Natural killer cell (primary cell): ENCODE data around the gene DYSF. TPM values are rescaled to one million over a fixed set of nuclear protein-coding genes. Genes with fewer than 3 reads are reported as not detected.

Experiments
- ATAC-seq, 3 donors: fragments of 150-1000 bp in 2 of 3; fragments of 200-7000 bp in 1 of 3; cut with Tn5 transposase; 1 replicate in 1 of 3; 2 replicates in 2 of 3; pipeline ENCODE4 v1.10.0; 2021; ENCODE audit warnings: mild to moderate bottlenecking in 2 of 3, moderate library complexity in 2 of 3
- DNase-seq, 2 donors: peaks; one replicate each; pipeline versions ENCODE4 v3.0.0 to v3.0.0-alpha.2; 2013 to 2021; ENCODE audit warnings: mixed read lengths in 1 of 2
- H3K27ac ChIP-seq: one replicate; pipeline ENCODE4 v1.5.1; 2013; ENCODE audit warnings: mild to moderate bottlenecking, low read length
- H3K27me3 ChIP-seq: one replicate; pipeline ENCODE4 v1.6.1; 2013; ENCODE audit warnings: low read length; ENCODE audit not compliant: control insufficient read depth, insufficient read depth
- H3K36me3 ChIP-seq: one replicate; pipeline ENCODE4 v1.6.1; 2013; ENCODE audit warnings: low read length; ENCODE audit not compliant: control insufficient read depth, insufficient read depth
- H3K4me1 ChIP-seq: one replicate; pipeline ENCODE4 v1.6.1; 2013; ENCODE audit warnings: low read length; ENCODE audit not compliant: control insufficient read depth, insufficient read depth
- H3K4me3 ChIP-seq: one replicate; pipeline ENCODE4 v1.5.1; 2013; ENCODE audit warnings: low read length
- H3K9me3 ChIP-seq: one replicate; pipeline ENCODE4 v1.6.1; 2013; ENCODE audit warnings: low read length; ENCODE audit not compliant: control insufficient read depth, insufficient read depth
- H3K27ac Mint-ChIP-seq, 2 donors: one replicate each; pipeline ENCODE4 v1.8.0; 2022; ENCODE audit warnings: mild to moderate bottlenecking in 2 of 2, mixed read lengths in 2 of 2, moderate library complexity in 1 of 2
- H3K27me3 Mint-ChIP-seq, 2 donors: one replicate each; pipeline ENCODE4 v1.8.0; 2022; ENCODE audit warnings: low read depth in 2 of 2, mixed read lengths in 2 of 2
- H3K36me3 Mint-ChIP-seq: one replicate; pipeline ENCODE4 v1.8.0; 2022; ENCODE audit warnings: mixed read lengths
- H3K4me1 Mint-ChIP-seq, 2 donors: one replicate each; pipeline ENCODE4 v1.8.0; 2022; ENCODE audit warnings: mixed read lengths in 2 of 2
- H3K4me3 Mint-ChIP-seq: one replicate; pipeline ENCODE4 v1.8.0; 2022; ENCODE audit warnings: mild to moderate bottlenecking, moderate library complexity, mixed read lengths
- H3K9me3 Mint-ChIP-seq, 2 donors: one replicate each; pipeline ENCODE4 v1.8.0; 2022; ENCODE audit warnings: mixed read lengths in 2 of 2
- WGBS: methylation state at CpG from one replicate; pipeline ENCODE4 v1.1.7; 2013; ENCODE audit warnings: missing lambda C conversion rate; ENCODE audit not compliant: insufficient coverage; 5-methylcytosine and 5-hydroxymethylcytosine counted together
- intact Hi-C: fragments of 100-400 bp; cut with micrococcal nuclease; formaldehyde crosslinking; loops from one replicate; pipeline ENCODE4 v1.14.2; 2022
- total RNA-seq, 4 donors: library from RNA; stranded (reverse); fragments of 120-200 nt in 1 of 4; gene quantifications; one replicate each; pipeline versions ENCODE4 v1.2.3 to v1.2.4, GENCODE V29; 2013 to 2022
- TF ChIP-seq, protein P1 (sequence below): fragments of 200-600 bp; IDR thresholded peaks from one replicate; pipeline ENCODE4 v1.8.0; 2022; ENCODE audit warnings: antibody characterized with exemption

DYSF gene
- total RNA-seq, 3 donors from 2014 or later (not counting 1 experiment from before 2014, with no cell fraction given), result 11.4 to 19.5 (median 12.4) TPM

GRCh38 chr2:71704131-71704561 lies 250.8 kb downstream of the DYSF start:
- H3K4me3 Mint-ChIP-seq, result no peak overlapping the region
- Histone ChIP-seq H3K27ac (no peak overlapping the region), H3K4me1 (no peaks in the 10 kb centered on the region), H3K36me3 (no peaks in the 10 kb centered on the region), H3K4me3 (no peak overlapping the region), H3K27me3 (no peaks in the 10 kb centered on the region), H3K9me3 (no peaks in the 10 kb centered on the region)
- WGBS, result 70% methylated on average over 9 of the region's 9 CpGs
- no peaks in the 10 kb centered on the region for H3K36me3 Mint-ChIP-seq
- H3K9me3 Mint-ChIP-seq, result no peaks in the 10 kb centered on the region
- TF ChIP-seq, protein P1, sequence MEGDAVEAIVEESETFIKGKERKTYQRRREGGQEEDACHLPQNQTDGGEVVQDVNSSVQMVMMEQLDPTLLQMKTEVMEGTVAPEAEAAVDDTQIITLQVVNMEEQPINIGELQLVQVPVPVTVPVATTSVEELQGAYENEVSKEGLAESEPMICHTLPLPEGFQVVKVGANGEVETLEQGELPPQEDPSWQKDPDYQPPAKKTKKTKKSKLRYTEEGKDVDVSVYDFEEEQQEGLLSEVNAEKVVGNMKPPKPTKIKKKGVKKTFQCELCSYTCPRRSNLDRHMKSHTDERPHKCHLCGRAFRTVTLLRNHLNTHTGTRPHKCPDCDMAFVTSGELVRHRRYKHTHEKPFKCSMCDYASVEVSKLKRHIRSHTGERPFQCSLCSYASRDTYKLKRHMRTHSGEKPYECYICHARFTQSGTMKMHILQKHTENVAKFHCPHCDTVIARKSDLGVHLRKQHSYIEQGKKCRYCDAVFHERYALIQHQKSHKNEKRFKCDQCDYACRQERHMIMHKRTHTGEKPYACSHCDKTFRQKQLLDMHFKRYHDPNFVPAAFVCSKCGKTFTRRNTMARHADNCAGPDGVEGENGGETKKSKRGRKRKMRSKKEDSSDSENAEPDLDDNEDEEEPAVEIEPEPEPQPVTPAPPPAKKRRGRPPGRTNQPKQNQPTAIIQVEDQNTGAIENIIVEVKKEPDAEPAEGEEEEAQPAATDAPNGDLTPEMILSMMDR, result no peak
- H3K4me1 Mint-ChIP-seq, result no peaks in the 10 kb centered on the region
- no peaks in the 10 kb centered on the region for H3K27me3 Mint-ChIP-seq
- intact Hi-C loops, result no loop called here
- no peak overlapping the region for H3K27ac Mint-ChIP-seq
- DNase-seq, result no peak
- no peak for ATAC-seq

DNA sequence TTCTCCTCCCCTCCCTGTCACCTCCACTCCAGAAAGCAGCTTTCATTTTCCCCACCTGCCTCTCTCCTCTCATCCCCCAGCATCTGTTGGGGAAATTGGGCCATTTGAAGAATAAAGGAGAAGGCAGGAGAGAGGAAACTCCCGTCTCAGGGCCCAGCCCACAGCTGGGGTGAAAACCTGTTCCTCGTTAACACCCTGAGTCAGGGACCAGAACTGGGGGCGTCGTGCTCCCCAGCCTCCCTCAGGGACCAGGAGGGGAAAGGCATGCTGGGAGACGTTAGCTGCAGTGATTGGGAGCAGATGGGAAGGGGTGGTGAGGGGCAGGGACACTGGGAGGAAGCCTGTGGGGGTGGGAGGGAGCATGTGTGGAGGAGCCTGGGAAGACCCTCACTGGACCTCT lies 251.3 kb downstream of the DYSF start:
- no peak for ATAC-seq
- WGBS, result 57% methylated on average over 5 of the region's 5 CpGs
- no peaks in the 10 kb centered on the region for H3K4me1 Mint-ChIP-seq
- intact Hi-C loops, result no loop called here
- TF ChIP-seq, protein P1, result no peak
- H3K9me3 ChIP-seq, result no peaks in the 10 kb centered on the region
- no peaks in the 10 kb centered on the region for H3K36me3 ChIP-seq
- no peak overlapping the region for H3K4me3 ChIP-seq
- H3K27me3 ChIP-seq, result no peaks in the 10 kb centered on the region
- no peaks in the 10 kb centered on the region for H3K27me3 Mint-ChIP-seq
- no peaks in the 10 kb centered on the region for H3K9me3 Mint-ChIP-seq
- H3K27ac Mint-ChIP-seq, result no peak overlapping the region
- H3K4me1 ChIP-seq, result no peaks in the 10 kb centered on the region
- H3K27ac ChIP-seq, result no peak overlapping the region
- H3K4me3 Mint-ChIP-seq, result no peak overlapping the region
- DNase-seq, result no peak
- no peaks in the 10 kb centered on the region for H3K36me3 Mint-ChIP-seq

DNA sequence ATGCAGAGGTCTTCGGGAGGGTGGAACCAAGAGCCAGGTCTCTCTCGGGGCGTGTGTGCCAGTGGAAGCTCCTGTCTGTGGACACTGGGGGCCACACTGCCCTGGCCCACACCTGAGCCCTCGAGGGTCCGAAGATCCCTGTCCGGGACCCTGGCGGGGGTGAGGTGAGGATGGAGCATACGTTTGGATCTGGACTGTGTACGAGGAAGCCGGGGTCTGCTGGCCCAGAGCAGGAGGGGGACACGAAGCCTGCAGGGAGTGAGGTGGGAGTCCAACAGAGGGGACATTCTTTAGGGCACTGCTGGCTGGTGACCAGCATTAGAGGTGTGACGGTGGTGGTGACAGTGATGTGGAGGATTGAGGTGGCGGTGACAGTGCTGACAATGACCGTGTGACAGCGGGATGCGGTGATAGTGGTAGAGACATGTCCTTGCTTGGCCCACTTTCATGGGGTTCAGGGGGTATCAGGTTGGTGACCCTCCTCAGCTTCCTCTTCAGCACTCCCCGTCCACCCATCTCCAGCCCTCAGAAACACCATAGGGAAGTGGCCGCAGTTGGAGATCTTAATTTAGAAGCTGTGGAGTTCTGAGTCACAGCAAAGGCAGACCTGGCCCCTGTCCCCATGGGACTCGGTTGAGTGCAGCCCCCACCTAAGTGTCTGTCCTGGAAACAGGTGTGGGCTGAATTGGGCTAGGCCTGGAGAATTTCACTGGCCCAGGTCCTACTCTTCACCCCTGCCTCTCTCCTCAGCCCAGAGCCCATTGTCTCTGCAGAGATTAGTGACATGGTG lies 252.0 kb downstream of the DYSF start:
- H3K4me1 Mint-ChIP-seq, result no peaks in the 10 kb centered on the region
- Histone ChIP-seq H3K4me1 (no peaks in the 10 kb centered on the region), H3K9me3 (no peaks in the 10 kb centered on the region), H3K36me3 (no peaks in the 10 kb centered on the region), H3K4me3 (no peak overlapping the region), H3K27ac (no peak overlapping the region), H3K27me3 (no peaks in the 10 kb centered on the region)
- H3K27me3 Mint-ChIP-seq, result no peaks in the 10 kb centered on the region
- DNase-seq (no peak), ATAC-seq (no peak)
- no peaks in the 10 kb centered on the region for H3K36me3 Mint-ChIP-seq
- WGBS, result 88% methylated on average over 18 of the region's 19 CpGs
- H3K4me3 Mint-ChIP-seq, result no peak overlapping the region
- intact Hi-C loops, result no loop called here
- TF ChIP-seq, protein P1, result no peak
- H3K27ac Mint-ChIP-seq, result no peak overlapping the region
- H3K9me3 Mint-ChIP-seq, result no peaks in the 10 kb centered on the region

DNA sequence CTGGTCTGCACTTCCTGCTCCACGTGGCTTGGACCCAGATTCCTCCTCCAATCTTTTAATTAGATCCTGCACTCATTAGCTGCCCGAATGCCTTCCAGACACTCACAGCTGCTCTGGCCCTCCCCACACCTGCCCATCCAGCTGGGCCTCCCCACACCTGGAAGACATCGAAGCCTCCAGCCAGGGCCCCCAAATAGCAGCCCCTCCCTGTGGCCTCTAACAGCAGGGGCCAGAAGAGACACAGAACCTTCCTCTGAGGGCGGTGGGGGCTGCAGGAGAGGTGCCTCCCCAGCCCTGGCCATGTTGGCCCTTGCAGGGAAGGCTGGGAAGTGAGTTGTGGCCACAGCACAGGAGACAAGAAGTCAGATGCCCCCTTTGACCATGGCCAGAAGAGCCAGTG lies 252.8 kb downstream of the DYSF start:
- Mint-ChIP-seq H3K27ac (no peak overlapping the region), H3K4me3 (no peak overlapping the region), H3K4me1 (no peaks in the 10 kb centered on the region), H3K27me3 (peaks cover 0 to 4% of the 10 kb centered on the region in 2 donors), H3K9me3 (no peaks in the 10 kb centered on the region), H3K36me3 (no peaks in the 10 kb centered on the region)
- 79% methylated on average over 4 of the region's 4 CpGs for WGBS
- no peak overlapping the region for H3K27ac ChIP-seq
- intact Hi-C loops, result no loop called here
- H3K9me3 ChIP-seq, result no peaks in the 10 kb centered on the region
- H3K4me1 ChIP-seq, result no peaks in the 10 kb centered on the region
- TF ChIP-seq, protein P1, result no peak
- no peak overlapping the region for H3K4me3 ChIP-seq
- H3K36me3 ChIP-seq, result no peaks in the 10 kb centered on the region
- no peaks in the 10 kb centered on the region for H3K27me3 ChIP-seq
- ATAC-seq, result no peak
- DNase-seq, result no peak
